ENCODE results near the gene KRTAP12-3. TPM values are rescaled to one million over a fixed set of nuclear protein-coding genes. Genes with fewer than 3 reads are reported as not detected.
"Not testable (repeated sequence)": the region's sequence is repeated elsewhere in the genome, so short reads cannot be mapped to it uniquely, and the experiment has no call there.

The KRTAP12-3 gene
- total and polyA plus RNA-seq, 8 donors = not detected

DNA sequence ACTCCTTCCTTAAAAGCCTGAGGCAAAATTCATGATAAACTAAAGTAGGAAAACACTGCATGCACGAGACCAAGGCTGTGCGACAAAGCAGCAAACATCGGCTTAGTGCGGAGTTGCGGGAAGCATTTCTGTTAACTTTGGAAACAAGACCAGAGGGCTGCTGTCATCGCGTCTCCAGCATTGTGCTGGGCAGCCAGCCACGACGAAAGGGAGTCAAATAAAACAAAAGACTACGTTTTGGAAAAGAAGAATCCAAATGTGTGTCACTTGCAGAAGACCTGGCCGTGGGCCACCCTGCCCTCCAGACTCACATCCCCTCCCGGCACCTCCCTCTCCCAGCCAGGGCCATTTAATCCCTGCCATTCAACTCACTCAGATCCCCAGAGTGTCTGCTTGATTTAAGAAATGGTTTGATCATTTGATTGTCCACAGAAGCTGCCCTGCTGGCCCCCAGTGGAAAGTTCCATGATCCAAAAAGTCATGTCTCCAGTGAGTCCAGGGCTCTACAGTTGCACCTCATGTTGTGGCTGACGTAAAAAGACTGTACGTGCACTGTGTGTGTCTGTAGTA lies 13.9 kb upstream of the KRTAP12-3 start:
- H3K4me3 ChIP-seq = no peak overlapping the region
- DNase-seq (no peak), FAIRE-seq (no peak), ATAC-seq (no peak)
- no peaks in the 10 kb centered on the region for H3K27me3 ChIP-seq
- H3K27ac ChIP-seq = no peak overlapping the region
- H3K9me3 ChIP-seq = no peaks in the 10 kb centered on the region
- 60 to 63% methylated on average over 14 of the region's 14 CpGs for WGBS, 2 donors
- H3K36me3 ChIP-seq = no peaks in the 10 kb centered on the region
- TF ChIP-seq, protein P1, sequence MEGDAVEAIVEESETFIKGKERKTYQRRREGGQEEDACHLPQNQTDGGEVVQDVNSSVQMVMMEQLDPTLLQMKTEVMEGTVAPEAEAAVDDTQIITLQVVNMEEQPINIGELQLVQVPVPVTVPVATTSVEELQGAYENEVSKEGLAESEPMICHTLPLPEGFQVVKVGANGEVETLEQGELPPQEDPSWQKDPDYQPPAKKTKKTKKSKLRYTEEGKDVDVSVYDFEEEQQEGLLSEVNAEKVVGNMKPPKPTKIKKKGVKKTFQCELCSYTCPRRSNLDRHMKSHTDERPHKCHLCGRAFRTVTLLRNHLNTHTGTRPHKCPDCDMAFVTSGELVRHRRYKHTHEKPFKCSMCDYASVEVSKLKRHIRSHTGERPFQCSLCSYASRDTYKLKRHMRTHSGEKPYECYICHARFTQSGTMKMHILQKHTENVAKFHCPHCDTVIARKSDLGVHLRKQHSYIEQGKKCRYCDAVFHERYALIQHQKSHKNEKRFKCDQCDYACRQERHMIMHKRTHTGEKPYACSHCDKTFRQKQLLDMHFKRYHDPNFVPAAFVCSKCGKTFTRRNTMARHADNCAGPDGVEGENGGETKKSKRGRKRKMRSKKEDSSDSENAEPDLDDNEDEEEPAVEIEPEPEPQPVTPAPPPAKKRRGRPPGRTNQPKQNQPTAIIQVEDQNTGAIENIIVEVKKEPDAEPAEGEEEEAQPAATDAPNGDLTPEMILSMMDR (IDR thresholded peaks at IDR 0.05) = no peak
- intact Hi-C loops (cut with DNase I) = no loop called here
- no peaks in the 10 kb centered on the region for H3K4me1 ChIP-seq

DNA sequence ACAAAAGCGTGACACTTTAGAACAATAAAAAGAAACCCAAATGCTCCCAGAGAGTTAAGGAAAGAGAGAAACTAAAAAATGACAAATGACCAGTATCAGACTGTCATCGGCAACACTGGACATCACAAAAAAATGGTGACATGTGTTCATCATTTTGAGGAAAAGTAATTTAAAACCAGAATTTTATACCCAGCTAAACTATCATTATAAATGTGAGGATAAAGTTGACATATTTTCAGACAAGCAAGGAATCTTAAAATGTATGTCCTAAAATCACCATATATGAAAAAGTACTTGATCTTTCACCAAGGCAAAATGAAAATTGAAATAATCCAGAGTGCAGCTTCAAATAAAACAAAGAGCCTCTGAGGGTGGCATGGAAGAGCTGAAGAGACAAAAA lies 12.9 kb upstream of the KRTAP12-3 start:
- no peak for ATAC-seq
- Histone ChIP-seq H3K27me3 (no peaks in the 10 kb centered on the region), H3K9me3 (no peaks in the 10 kb centered on the region), H3K4me1 (no peaks in the 10 kb centered on the region), H3K36me3 (no peaks in the 10 kb centered on the region), H3K27ac (no peak overlapping the region), H3K4me3 (no peak overlapping the region)
- no peak for DNase-seq
- TF ChIP-seq, protein P1 (IDR thresholded peaks at IDR 0.05) = no peak
- intact Hi-C loops (cut with DNase I) = no loop called here
- no peak for FAIRE-seq
- 31 to 39% methylated on average over 2 of the region's 2 CpGs for WGBS, 2 donors

DNA sequence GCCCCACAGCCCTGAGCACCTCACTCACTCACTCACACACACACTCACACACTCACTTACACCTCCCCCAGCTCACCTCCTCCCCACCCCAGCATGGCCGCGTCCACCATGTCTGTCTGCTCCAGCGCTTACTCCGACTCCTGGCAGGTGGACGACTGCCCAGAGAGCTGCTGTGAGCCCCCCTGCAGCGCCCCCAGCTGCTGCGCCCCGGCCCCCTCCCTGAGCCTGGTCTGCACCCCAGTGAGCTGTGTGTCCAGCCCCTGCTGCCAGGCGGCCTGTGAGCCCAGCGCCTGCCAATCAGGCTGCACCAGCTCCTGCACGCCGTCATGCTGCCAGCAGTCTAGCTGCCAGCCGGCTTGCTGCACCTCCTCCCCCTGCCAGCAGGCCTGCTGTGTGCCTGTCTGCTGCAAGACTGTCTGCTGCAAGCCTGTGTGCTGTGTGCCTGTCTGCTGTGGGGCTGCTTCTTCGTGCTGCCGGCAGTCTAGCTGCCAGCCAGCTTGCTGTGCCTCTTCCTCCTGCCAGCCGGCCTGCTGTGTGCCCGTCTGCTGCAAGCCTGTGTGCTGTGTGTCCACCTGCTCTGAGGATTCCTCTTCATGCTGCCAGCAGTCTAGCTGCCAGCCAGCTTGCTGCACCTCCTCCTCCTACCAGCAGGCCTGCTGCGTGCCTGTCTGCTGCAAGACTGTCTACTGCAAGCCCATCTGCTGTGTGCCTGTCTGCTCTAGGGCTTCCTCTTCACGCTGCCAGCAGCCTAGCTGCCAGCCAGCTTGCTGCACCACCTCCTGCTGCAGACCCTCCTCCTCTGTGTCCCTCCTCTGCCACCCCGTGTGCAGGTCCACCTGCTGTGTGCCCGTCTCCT lies 11.1 kb upstream of the KRTAP12-3 start, which contains the start of gene KRTAP10-11:
TSS of gene KRTAP10-11 (plus strand) at position 49 of the 856 bp plus-strand sequence. CDS start at position 94, 45 bp downstream.
- H3K9me3 ChIP-seq; ATAC-seq; intact Hi-C loops (cut with DNase I); H3K27me3 ChIP-seq; H3K36me3 ChIP-seq; DNase-seq; H3K27ac ChIP-seq; H3K4me3 ChIP-seq; H3K4me1 ChIP-seq; FAIRE-seq: not testable (repeated sequence)
- WGBS, 2 donors = 50 to 59% methylated on average over 21 of the region's 21 CpGs

DNA sequence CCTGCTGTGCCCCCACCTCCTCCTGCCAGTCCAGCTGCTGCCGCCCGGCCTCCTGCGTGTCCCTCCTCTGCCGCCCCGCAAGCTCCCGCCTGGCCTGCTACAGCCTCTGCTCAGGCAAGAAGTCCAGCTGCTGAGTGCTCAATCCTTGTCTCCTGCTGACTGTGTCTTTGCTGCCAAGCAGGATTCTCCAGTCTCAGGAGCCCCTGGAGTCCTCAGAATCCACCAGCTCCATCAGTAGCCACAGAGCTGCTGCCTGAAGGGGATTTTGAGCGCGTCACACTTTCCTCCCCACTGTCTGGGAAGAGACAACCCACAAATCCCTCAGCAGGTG lies 10.5 kb upstream of the KRTAP12-3 start:
- ATAC-seq (no peak), DNase-seq (no peak), FAIRE-seq (no peak)
- WGBS, 2 donors = 32 to 34% methylated on average over 8 of the region's 8 CpGs
- TF ChIP-seq, protein P1 (IDR thresholded peaks at IDR 0.05) = no peak
- intact Hi-C loops (cut with DNase I) = no loop called here
- Histone ChIP-seq H3K9me3 (no peaks in the 10 kb centered on the region), H3K36me3 (no peaks in the 10 kb centered on the region), H3K27ac (no peak overlapping the region), H3K4me3 (no peak overlapping the region), H3K27me3 (no peaks in the 10 kb centered on the region), H3K4me1 (no peaks in the 10 kb centered on the region)

DNA sequence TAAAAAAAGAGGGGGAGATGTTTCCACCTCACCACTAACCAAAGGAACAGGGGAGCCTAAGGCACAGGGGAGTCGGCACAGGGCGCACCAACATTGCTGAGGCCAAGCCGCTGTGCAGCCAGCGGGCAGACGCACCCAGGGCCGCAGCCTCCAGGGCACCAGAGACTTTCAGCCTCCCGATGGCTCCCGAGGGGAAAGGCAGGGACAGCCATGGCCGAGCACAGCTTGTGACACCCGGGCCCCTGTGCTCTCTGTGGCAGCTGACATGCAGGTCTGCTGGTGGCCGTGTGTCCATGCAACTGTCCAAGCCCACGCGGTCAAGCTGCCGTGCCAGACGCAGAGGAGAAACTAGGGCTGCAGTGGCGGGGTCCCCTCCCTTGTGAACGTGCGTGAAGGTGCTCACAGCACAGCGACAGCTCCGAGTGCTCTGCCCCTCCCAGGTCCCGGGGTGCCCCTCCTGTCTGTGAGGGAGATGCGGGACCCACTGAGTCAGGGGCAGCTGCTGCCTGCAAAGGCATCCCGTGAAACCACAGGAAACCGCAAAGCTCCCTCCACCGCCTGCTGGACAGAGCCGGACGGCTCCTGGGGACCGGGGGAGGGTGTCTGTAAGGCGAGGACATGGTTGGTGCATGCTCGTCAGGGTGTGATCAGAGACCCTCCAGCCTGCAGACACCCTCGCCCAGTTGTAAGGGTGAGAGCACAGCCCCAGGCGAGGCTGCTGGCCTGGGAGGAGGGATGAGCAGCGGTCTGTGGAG lies 9.0 kb upstream of the KRTAP12-3 start:
- no peak overlapping the region for H3K27ac ChIP-seq
- ATAC-seq = no peak
- 55 to 74% methylated on average over 33 of the region's 33 CpGs for WGBS, 2 donors
- TF ChIP-seq, protein P1 (IDR thresholded peaks at IDR 0.05) = no peak
- no peaks in the 10 kb centered on the region for H3K27me3 ChIP-seq
- no peak for DNase-seq
- no peaks in the 10 kb centered on the region for H3K36me3 ChIP-seq
- H3K4me1 ChIP-seq = no peaks in the 10 kb centered on the region
- no peak for FAIRE-seq
- no peaks in the 10 kb centered on the region for H3K9me3 ChIP-seq
- H3K4me3 ChIP-seq = no peak overlapping the region
- intact Hi-C loops (cut with DNase I) = no loop called here
